ENCODE results near the gene RNPEPL1. TPM values are rescaled to one million over a fixed set of nuclear protein-coding genes. Genes with fewer than 3 reads are reported as not detected.

RNPEPL1 gene
- total and polyA plus RNA-seq, 2 experiments from 2014 or later: 6.0 to 21.0 TPM

- Histone ChIP-seq H2AFZ (no peak overlapping the region), H3K4me1 (ENCODE audit: insufficient read depth) (no peaks in the 10 kb centered on the region), H4K20me1 (replicated peaks; ENCODE audit: insufficient read depth) (no peaks in the 10 kb centered on the region), H3K79me2 (replicated peaks; ENCODE audit: insufficient read depth) (no peaks in the 10 kb centered on the region), H3K4me2 (no peak overlapping the region), H3K27ac (ENCODE audit: low read depth) (no peak overlapping the region), H3F3A (replicated peaks; ENCODE audit: low read depth) (no peaks in the 10 kb centered on the region), H3K27me3 (ENCODE audit: insufficient read depth) (no peaks in the 10 kb centered on the region), H3K36me3 (ENCODE audit: insufficient read depth) (no peaks in the 10 kb centered on the region), H3K4me3 (no peak overlapping the region), H3K9me2 (ENCODE audit: insufficient read depth) (no peaks in the 10 kb centered on the region)
- peak; percentile 46 for ATAC-seq
- Mint-ChIP-seq H3K27ac (no peak overlapping the region), H3K27me3 (ENCODE audit: insufficient read depth, low read depth, poor library complexity) (peaks cover 8% of the 10 kb centered on the region), H3K4me3 (no peak overlapping the region), H3K9me3 (peaks cover 24% of the 10 kb centered on the region), H3K36me3 (ENCODE audit: low read depth) (peaks cover 8% of the 10 kb centered on the region; the same call in 2 of the 3 replicates), H3K4me1 (peaks cover 4% of the 10 kb centered on the region; the same call in 1 of the 3 replicates)
- DNase-seq (ENCODE audit: low spot score): no peak
- TF ChIP-seq, protein P1, sequence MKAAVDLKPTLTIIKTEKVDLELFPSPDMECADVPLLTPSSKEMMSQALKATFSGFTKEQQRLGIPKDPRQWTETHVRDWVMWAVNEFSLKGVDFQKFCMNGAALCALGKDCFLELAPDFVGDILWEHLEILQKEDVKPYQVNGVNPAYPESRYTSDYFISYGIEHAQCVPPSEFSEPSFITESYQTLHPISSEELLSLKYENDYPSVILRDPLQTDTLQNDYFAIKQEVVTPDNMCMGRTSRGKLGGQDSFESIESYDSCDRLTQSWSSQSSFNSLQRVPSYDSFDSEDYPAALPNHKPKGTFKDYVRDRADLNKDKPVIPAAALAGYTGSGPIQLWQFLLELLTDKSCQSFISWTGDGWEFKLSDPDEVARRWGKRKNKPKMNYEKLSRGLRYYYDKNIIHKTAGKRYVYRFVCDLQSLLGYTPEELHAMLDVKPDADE (IDR thresholded peaks at IDR 0.05): no peak
- TF ChIP-seq JUNB (IDR thresholded peaks at IDR 0.05; ENCODE audit: unreplicated experiment) (no peak), CREB1 (CRISPR knock-in tag; IDR thresholded peaks at IDR 0.05; ENCODE audit: low read depth) (no peak), POLR2AphosphoS5 (IDR thresholded peaks at IDR 0.05; ENCODE audit: low read depth) (no peak), ZNF331 (CRISPR knock-in tag; IDR thresholded peaks at IDR 0.05; ENCODE audit: low read depth) (no peak), ZNF114 (CRISPR knock-in tag; IDR thresholded peaks at IDR 0.05) (no peak), EZH2 (IDR thresholded peaks at IDR 0.05; ENCODE audit: low read depth, unreplicated experiment) (no peak), EZH2phosphoT487 (IDR thresholded peaks at IDR 0.05; ENCODE audit: unreplicated experiment) (no peak), STAT1 (IDR thresholded peaks at IDR 0.05; ENCODE audit: unreplicated experiment) (no peak), REST (IDR thresholded peaks at IDR 0.05; ENCODE audit: unreplicated experiment) (no peak), NANOG (IDR thresholded peaks at IDR 0.05; ENCODE audit: borderline replicate concordance) (no peak)
- TF ChIP-seq, protein P2, sequence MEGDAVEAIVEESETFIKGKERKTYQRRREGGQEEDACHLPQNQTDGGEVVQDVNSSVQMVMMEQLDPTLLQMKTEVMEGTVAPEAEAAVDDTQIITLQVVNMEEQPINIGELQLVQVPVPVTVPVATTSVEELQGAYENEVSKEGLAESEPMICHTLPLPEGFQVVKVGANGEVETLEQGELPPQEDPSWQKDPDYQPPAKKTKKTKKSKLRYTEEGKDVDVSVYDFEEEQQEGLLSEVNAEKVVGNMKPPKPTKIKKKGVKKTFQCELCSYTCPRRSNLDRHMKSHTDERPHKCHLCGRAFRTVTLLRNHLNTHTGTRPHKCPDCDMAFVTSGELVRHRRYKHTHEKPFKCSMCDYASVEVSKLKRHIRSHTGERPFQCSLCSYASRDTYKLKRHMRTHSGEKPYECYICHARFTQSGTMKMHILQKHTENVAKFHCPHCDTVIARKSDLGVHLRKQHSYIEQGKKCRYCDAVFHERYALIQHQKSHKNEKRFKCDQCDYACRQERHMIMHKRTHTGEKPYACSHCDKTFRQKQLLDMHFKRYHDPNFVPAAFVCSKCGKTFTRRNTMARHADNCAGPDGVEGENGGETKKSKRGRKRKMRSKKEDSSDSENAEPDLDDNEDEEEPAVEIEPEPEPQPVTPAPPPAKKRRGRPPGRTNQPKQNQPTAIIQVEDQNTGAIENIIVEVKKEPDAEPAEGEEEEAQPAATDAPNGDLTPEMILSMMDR (conservative IDR thresholded peaks at IDR 0.05; ENCODE audit: low read depth in 2 of 2): no peak
- TF ChIP-seq, protein P3, sequence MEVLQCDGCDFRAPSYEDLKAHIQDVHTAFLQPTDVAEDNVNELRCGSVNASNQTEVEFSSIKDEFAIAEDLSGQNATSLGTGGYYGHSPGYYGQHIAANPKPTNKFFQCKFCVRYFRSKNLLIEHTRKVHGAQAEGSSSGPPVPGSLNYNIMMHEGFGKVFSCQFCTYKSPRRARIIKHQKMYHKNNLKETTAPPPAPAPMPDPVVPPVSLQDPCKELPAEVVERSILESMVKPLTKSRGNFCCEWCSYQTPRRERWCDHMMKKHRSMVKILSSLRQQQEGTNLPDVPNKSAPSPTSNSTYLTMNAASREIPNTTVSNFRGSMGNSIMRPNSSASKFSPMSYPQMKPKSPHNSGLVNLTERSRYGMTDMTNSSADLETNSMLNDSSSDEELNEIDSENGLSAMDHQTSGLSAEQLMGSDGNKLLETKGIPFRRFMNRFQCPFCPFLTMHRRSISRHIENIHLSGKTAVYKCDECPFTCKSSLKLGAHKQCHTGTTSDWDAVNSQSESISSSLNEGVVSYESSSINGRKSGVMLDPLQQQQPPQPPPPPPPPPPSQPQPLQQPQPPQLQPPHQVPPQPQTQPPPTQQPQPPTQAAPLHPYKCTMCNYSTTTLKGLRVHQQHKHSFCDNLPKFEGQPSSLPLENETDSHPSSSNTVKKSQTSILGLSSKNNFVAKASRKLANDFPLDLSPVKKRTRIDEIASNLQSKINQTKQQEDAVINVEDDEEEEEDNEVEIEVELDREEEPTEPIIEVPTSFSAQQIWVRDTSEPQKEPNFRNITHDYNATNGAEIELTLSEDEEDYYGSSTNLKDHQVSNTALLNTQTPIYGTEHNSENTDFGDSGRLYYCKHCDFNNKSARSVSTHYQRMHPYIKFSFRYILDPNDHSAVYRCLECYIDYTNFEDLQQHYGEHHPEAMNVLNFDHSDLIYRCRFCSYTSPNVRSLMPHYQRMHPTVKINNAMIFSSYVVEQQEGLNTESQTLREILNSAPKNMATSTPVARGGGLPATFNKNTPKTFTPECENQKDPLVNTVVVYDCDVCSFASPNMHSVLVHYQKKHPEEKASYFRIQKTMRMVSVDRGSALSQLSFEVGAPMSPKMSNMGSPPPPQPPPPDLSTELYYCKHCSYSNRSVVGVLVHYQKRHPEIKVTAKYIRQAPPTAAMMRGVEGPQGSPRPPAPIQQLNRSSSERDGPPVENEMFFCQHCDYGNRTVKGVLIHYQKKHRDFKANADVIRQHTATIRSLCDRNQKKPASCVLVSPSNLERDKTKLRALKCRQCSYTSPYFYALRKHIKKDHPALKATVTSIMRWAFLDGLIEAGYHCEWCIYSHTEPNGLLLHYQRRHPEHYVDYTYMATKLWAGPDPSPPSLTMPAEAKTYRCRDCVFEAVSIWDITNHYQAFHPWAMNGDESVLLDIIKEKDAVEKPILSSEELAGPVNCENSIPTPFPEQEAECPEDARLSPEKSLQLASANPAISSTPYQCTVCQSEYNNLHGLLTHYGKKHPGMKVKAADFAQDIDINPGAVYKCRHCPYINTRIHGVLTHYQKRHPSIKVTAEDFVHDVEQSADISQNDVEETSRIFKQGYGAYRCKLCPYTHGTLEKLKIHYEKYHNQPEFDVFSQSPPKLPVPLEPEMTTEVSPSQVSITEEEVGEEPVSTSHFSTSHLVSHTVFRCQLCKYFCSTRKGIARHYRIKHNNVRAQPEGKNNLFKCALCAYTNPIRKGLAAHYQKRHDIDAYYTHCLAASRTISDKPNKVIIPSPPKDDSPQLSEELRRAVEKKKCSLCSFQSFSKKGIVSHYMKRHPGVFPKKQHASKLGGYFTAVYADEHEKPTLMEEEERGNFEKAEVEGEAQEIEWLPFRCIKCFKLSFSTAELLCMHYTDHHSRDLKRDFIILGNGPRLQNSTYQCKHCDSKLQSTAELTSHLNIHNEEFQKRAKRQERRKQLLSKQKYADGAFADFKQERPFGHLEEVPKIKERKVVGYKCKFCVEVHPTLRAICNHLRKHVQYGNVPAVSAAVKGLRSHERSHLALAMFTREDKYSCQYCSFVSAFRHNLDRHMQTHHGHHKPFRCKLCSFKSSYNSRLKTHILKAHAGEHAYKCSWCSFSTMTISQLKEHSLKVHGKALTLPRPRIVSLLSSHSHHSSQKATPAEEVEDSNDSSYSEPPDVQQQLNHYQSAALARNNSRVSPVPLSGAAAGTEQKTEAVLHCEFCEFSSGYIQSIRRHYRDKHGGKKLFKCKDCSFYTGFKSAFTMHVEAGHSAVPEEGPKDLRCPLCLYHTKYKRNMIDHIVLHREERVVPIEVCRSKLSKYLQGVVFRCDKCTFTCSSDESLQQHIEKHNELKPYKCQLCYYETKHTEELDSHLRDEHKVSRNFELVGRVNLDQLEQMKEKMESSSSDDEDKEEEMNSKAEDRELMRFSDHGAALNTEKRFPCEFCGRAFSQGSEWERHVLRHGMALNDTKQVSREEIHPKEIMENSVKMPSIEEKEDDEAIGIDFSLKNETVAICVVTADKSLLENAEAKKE (CRISPR knock-in tag; IDR thresholded peaks at IDR 0.05): no peak
Measured at GRCh38 chr2:240628808-240629618, 60.7 kb downstream of the RNPEPL1 start.
